Measurements from ENCODE around the gene NEU2.

Gene NEU2

DNA sequence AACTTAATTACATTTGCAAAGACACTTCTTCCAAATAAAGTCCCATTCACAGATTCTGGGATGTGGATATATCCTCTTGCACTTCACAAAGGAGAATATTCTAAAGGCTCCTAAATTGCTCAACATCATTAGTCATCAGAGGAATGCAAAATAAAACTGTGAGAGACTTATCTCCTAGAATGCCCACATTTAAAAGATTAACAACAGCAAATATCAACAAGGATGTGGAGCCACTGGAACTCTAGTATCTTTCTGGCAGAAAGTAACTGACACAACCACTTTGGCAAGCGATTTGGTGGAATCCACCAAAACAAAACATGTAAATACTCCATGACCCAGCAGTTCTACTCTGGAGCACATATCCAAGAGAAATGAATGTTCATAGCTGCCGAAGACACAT, 4.6 kb downstream of the NEU2 start:
- no peak for TF ChIP-seq CTCF (IDR thresholded peaks at IDR 0.05; ENCODE audit: extremely low read depth, missing control alignments)
- DNase-seq (ENCODE audit: low spot score) = no peak

DNA sequence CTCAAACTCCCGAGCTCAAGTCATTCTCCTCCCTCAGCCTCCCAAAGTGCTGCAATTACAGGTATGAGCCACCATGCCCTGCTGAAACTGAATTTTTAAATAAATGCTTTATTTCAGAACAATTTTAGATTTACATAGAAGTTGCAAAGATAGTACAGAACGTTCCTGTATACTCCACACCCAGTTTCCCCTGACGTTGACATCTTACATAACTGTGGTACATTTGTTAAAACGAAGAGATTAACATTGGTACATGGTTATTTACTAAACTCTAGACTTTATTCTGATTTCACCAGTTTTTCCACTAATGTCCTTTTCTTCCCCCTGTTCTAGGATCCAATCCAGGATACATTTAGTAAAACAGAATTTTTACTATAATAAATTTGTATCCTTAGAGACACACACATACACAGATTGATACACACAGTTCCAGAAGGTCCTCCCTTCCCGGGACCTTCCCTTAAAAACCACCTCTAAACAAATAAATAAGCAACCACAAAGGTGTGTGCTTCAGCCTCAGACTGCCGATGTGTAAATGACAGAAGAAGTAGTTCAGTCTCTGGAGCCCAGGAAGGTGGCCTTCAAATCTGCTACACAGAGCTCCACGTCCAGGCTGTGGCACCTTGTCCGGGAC, 6.9 kb downstream of the NEU2 start:
- DNase-seq (ENCODE audit: low spot score) = no peak
- TF ChIP-seq CTCF (IDR thresholded peaks at IDR 0.05; ENCODE audit: extremely low read depth, missing control alignments) = no peak

DNA sequence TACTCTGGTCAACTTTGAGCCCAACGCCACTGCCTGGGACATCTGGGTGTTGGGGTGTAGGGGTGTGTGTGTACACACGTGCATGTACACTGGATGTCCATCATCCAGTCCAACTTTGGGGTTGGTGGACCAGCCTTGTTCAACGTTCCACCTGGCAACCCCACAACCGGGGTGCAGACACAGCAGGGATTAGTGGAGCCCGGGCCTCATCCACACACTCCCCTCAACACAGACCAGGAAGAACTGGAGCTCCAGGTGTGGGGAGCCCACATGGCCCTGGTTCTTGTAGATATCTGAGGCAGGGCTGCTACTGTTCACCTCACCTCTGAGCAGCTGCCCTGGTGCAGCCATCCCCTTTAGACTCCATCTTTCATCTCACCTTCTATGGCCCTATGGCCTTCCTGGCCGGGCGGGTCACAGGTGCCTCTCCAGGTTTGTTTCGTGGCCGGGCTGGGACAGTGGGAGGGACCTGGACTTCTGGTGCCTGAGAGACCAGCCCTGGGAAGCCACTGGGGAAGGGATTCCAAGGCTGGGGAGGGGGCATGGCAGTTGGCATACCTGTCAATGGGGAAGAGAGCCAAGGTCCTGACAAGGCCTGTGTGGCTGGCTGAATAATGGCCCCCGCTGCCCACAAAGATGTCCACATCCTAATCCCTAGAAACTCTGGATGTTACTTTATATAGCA, 7.5 kb downstream of the NEU2 start:
- DNase-seq (ENCODE audit: low spot score) = no peak
- no peak for TF ChIP-seq CTCF (IDR thresholded peaks at IDR 0.05; ENCODE audit: extremely low read depth, missing control alignments)

DNA sequence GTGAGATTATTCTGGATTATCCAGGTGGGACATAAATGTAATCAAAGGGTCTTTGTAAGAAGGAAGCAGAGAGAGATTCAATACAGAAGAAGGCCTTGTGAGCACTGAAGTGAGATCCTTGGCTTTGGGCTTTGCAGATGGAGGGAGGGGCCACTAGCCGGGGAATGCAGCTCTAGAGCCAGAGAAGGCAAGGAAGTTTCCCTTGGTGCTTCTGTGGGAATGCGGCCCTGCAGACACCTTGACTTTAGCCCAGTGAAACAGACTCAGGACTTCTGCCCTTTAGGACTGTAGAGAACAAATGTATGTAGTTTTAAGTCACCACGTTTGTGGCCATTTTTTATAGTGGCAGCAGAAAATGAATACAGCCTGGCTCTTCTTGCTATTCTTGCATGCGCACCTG, 8.1 kb downstream of the NEU2 start:
- TF ChIP-seq CTCF (IDR thresholded peaks at IDR 0.05; ENCODE audit: extremely low read depth, missing control alignments) = no peak
- DNase-seq (ENCODE audit: low spot score) = no peak

GRCh38 chr2:233041722-233042323, 9.4 kb downstream of the NEU2 start:
- TF ChIP-seq CTCF (IDR thresholded peaks at IDR 0.05; ENCODE audit: extremely low read depth, missing control alignments) = no peak
- DNase-seq (ENCODE audit: low spot score) = no peak

DNA sequence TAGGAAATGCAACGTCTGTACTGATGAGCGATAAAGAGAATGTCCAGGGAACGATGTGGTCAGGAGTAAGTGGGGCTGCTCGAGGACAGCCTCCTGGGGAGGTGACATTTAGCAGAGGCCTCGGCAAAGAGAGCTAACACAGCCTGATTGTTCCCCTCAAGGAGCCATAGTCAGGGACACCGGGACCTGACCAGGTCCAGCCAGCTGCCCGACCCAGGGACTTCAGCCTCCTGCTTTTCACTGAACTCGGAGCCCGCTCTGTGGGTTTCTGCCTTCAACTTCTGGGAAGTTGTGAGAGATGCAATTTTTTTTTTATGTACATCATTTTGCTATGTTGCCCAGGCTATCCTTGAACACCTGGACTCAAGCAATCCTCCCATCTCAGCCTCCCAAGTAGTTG, 10.1 kb downstream of the NEU2 start:
- no peak for DNase-seq (ENCODE audit: low spot score)
- TF ChIP-seq CTCF (IDR thresholded peaks at IDR 0.05; ENCODE audit: extremely low read depth, missing control alignments) = no peak

- no peak for TF ChIP-seq CTCF (IDR thresholded peaks at IDR 0.05; ENCODE audit: extremely low read depth, missing control alignments)
- no peak for DNase-seq (ENCODE audit: low spot score)
Observed at GRCh38 chr2:233044974-233045605, 12.6 kb downstream of the NEU2 start.
